ENCODE measurements around the gene RDH5.

The RDH5 gene

DNA sequence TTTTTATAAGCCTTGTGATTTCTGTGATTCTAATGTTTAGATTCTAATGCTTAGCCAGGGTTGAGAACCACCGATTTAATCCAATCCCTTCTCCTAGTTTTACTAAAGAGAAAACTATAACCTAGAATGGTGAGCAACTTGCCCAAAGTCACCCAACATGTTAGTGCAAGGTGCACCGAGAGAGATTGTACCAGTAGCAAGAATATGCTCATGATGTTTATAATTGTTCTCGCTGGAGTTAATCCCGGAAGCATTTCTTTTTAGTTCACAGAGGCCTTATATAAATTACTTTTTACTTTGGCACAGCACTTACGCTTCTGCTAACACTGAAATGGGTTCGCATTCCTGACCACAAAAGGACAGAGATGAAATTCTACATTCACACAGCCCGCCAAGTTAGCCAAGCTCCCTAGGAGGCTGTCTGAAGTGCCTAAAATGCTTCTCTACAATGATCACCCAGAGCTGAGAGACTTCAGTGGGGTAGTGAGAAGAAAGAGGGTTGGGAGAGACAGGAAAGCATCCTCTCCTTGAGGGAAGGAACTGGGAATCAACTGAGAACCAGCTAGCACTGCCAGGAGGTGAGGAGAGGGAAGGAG is 4.9 kb upstream of the RDH5 start:
- DNase-seq: no peak

DNA sequence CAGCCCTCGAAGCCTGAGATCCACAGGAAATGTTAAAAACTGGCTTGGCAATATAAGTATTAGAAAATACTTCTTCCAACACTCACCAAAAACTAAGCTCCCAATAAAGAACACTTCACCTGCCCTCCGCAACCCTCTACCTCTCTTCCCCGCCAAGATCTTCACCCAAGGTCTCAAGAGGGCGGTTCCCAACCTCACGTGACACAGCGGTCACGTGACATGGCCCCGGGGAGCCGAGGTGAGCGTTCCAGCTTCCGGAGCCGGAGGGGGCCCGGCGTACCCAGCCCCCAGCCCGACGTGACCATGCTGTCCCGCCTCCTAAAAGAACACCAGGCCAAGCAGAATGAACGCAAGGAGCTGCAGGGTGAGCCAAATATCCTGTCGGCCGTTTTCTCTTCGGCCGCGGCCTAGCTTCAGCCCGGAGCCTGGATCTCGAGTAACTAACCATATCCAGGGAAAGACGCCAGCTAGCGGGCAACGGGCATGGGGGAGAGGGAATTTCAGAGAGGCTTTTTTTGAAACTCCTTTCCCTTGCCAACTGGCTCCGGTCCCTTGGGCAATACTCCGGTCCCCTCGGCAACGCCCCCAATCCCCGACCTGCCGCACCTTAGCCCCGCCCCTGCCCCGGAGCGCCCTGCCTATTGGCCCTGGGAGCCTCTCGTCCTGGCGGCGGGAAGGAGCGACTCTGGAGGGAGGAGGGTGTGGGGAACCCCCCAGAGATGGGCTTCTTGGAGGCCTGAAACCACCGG is 4.2 kb upstream of the RDH5 start, which contains the start of gene BLOC1S1:
Gene BLOC1S1 (plus strand): TSS at position 214 of the 749 bp plus-strand sequence. CDS start 6 bp downstream, at position 220.
- DNase-seq: peak; percentile 37

DNA sequence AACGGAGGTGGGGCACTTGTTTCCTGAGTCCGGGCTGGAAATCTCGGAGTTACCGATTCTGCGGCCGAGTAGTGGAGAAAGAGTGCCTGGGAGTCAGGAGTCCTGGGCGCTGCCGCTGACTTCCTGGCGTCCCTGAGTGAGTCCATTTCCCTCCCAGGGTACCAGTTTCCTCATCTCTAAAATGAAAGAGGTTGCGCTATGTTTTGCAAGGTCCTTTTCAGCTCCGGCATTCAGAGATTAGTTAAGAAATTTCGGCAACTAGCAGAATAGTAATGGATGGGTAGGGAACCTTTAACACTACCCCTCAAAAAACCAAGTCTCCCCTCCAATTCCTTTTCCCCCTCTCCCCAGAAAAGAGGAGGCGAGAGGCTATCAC is 3.6 kb upstream of the RDH5 start:
- no peak for DNase-seq

DNA sequence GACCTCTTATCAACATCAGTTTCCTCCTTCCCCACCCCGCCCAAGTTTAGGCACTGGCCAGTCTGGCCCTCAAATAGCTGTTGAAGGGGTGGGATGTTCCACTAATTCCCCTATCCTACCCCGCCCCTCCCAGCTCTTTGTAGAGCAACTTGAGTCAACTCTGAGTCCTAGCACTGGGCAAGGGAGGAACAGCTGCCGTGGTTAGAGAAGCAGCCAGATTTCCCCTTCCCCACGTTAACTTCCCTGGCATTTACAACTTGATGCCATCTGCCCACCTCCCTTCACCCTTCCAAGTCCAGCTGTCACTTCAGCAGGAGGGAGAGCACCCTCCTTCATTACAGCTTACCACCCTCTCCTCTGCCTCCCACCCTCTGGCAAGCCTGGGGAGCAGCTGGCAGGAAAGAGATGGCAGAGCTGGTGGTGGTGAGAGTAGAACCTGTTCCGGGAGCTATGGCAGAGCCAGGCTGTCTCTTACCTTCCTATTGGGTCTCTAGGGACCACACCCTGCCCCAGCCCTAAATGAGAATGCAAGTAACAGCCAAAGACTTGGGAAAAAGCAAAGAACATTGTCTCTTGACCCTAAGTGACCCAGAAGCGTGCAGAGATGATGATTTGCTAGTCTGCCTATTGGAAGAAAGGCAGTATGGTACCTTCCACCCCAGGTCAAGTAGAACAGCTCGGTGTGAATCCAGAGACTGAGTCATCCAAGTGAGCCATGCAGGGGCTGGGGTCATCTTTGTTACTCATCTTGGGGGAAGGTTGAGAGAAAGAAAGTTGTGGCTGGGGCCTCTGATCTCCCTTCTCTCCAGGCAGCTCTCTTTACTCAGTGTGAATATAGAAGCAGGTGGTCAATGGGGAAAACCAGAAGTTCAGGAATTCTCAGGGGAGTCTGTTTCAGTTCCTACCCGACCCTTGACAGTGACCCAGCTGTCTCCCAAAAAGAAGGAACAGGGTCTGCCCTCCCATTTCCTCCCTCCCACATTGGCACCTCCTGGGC is 2.9 kb upstream of the RDH5 start:
- no peak for DNase-seq

DNA sequence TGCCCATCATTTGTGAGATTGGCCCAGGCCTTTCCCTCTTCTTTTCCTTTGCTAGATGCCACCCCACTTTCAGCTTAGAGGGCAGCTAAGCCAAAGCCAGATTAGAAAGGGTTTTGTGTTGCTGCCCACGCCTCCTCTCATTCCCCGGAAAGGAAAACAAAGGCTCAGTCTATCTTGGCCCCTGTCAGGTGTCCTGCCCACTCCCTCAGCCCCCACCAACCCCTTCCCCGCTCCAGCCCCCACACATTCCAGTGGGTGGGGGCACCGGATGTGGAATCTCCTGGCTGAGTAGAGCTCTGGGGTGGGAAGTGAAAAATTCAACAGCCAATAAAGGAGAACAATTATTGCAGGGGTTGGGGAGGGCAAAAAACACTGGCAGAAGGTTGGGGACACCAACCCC is 2.2 kb upstream of the RDH5 start:
- DNase-seq: no peak

DNA sequence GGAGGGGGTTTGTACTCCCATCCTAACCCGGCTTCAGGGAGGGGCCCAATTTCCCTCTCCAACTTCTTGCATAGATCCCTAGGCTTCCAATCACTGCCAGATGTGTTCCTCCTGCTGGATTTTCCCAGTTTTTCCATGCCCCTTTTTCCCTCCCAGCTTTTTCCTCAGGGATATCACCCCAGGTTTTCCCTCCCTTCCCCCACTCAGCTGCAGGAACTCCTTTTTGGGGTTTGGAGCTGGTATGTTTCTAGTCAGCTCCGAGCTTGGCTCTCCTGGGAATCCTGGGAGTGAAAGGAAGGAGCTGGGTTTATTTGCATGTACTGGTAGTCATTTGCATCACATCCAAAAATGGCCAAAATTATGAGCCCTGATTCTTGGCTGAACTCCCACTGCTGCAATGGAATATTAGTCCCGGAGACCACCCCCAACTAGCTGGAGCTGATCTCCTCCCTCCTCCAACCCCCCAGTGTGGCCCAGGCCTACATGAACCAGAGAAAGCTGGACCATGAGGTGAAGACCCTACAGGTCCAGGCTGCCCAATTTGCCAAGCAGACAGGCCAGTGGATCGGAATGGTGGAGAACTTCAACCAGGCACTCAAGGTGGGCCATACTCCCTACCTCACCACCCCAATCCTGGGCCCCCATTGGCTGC is 1.4 kb upstream of the RDH5 start:
- no peak for DNase-seq

DNA sequence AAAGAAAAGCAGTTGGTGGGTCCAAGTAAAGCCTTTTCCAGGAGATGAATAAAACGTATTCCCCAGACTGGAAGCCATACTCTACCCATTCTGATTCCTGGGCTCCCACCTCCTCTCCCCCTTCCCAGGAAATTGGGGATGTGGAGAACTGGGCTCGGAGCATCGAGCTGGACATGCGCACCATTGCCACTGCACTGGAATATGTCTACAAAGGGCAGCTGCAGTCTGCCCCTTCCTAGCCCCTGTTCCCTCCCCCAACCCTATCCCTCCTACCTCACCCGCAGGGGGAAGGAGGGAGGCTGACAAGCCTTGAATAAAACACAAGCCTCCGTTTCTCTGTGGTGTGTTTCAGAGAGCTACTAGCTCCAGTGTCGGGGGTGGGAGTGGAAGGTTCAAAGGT is 822 bp upstream of the RDH5 start:
- DNase-seq: no peak

DNA sequence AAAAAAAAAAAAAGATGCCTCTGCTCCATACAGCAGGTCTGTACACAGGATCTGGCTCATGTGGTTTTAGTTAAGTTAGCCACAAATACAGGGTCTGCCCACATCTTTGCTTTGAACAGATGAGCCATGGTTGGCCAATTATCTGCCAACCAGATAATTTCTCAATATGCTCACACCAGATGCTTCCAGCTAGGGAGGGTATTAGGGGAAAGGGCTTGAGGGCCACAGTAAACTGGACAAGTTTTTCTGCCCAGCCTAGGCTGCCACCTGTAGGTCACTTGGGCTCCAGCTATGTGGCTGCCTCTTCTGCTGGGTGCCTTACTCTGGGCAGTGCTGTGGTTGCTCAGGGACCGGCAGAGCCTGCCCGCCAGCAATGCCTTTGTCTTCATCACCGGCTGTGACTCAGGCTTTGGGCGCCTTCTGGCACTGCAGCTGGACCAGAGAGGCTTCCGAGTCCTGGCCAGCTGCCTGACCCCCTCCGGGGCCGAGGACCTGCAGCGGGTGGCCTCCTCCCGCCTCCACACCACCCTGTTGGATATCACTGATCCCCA is 776 bp downstream of the RDH5 start:
- no peak for DNase-seq

DNA sequence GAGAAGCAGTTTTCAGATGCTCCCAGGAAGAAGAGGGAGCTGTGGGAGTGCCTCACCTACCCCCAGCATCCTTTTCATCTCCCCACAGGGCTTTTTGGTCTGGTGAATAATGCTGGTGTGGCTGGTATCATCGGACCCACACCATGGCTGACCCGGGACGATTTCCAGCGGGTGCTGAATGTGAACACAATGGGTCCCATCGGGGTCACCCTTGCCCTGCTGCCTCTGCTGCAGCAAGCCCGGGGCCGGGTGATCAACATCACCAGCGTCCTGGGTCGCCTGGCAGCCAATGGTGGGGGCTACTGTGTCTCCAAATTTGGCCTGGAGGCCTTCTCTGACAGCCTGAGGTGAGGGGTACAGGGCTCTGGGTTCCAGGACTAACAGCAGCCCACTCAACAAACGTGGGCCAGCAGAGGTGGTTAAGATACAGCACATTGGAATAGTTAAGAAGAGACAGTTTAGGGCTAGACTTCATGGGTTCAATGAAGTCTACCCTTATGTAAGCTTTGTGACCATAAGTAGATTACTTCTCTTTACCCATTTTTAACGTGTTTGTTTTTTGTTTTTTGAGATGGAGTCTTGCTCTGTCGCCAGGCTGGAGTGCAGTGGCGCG is 1.5 kb downstream of the RDH5 start:
- no peak for DNase-seq

DNA sequence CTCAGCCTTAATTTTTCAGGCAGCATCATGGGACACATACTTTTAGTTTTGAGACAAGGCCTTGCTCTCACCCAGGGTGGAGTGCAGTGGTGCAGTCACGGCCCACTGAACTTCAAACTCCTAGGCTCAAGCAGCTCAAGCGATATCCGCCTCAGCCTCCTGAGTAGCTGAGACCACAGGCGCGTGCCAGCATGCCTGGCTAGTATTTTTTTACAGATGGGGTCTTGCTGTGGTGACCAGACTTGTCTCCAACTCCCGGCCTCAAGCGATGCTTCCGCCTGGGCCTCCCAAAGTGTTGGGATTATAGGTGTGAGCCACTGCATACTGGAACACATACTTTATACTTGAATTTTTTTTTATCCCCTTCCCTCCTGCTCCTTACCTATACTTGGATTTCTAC is 2.8 kb downstream of the RDH5 start:
- no peak for DNase-seq

DNA sequence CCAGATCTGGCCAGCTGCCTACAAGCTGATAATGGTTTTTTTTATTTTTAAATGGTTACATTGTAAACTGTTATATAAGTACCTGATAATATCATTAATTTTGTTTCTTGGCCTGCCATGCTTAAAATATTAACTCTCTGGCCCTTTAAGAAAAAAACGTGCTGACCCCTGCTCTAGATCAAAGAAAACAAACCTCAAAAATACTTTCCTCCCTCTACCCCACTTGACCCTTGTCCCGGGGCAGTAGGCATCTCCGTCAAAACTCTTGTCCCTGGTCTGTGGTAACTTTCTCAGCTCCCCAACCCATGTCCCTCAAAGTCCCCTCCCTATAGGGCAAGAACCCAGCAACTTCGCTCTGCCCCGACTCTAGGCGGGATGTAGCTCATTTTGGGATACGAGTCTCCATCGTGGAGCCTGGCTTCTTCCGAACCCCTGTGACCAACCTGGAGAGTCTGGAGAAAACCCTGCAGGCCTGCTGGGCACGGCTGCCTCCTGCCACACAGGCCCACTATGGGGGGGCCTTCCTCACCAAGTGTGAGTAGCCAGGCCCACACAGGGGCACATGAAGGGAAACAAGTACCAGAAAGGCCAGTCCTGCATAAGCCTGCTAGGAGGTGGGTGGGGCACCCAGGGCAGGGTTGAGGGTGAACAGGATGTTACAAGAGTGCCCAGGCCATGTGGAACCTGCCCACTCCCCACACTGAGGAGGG is 3.5 kb downstream of the RDH5 start:
- DNase-seq: no peak

DNA sequence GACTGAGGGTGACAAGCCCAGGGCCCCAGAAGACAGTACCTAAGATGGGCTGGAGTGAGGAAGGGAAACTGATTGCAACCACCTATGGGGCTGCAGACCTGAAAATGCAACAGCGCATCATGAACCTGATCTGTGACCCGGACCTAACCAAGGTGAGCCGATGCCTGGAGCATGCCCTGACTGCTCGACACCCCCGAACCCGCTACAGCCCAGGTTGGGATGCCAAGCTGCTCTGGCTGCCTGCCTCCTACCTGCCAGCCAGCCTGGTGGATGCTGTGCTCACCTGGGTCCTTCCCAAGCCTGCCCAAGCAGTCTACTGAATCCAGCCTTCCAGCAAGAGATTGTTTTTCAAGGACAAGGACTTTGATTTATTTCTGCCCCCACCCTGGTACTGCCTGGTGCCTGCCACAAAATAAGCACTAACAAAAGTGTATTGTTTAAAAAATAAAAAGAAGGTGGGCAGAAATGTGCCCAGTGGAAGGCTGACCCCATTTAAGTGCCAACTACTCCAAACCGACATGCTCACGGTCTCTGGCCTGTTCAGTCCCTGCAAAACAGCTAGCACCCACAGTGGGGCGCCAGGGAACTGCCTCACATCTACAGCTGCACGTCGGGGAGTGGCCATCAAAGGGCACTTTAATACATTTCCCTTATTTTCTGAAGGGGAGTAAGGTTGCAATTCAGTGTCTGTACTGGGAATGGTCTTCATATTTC is 4.2 kb downstream of the RDH5 start:
- no peak for DNase-seq

DNA sequence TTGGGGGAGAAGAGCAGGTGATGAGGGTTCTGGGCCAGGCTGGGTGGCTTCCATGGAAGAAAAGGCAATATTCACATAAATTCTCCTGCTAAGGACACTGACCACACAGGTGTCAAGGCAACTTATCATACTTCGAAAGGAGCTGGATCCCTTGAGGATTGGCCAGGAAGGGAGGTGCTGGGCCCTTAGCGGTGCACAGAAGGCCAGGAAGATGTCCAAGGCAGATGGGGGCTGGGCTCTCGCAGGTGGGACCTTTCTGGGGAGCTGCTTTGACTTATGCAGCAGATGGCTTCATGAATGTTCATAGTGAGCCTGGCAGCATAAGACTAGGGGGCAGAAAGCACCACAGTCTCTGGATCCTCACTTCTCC is 4.7 kb downstream of the RDH5 start:
- no peak for DNase-seq

DNA sequence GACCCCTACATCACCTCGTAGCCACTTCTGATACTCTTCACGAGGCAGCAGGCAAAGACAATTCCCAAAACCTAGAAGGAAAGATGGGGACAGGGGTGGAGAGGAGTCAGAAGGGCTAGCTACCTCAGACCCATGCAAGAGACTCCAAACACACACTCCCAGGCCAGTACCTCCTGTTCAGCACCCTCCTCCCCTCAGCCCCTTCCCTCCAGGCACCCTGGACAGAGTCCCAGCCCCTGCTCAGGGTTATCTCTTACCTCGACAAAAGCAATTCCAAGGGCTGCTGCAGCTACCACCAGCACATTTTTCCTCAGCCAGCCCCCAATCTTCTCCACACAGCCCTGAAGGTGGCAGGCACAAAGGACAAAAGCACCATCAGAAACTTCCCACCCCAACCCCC is 5.4 kb downstream of the RDH5 start:
- no peak for DNase-seq

DNA sequence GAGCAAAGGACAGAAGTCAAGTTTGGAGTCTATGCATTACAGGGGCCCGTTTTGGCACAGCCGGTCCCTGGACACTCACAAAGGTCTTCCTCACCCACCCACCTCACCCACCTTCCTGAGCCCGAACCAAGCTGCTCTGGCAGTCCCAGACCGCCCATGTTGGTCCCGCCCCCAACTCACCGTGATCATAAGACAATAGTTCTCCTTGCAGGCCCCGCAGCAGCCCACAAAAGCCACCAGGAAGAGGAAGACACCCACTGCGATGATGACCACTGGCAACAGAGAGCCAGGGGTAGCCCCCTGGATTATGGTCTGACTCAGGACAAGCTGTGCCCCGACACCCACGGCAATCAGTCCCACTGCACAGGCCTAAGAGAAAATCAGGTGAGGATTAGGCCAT is 6.8 kb downstream of the RDH5 start:
- DNase-seq: no peak

DNA sequence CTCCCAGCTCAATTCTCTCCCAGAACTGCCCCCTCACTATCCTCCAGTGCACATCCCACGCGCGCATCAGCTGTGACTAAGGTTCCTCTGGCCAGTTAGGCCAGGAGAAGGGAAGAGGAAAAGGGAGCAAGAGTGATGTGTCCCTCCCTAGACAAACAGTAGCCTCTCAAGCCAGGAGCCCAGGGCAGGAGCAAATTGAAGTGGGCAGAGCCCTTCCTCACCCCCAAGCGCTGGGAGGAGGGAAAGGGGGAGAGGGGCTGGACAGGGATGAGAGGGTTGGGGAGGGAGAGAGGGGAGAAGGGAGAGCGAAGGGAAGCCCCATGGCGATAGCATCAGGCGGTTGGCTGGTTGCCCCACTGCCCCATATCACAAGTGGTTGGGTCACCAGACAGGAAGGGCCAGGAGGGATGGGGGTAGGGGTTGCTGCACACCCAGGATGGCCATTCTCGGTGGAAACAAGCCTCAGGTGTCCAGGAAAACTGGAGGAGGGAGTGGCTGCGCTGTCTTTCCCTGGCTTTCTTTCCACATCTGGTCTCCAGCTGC is 7.5 kb downstream of the RDH5 start:
- no peak for DNase-seq

DNA sequence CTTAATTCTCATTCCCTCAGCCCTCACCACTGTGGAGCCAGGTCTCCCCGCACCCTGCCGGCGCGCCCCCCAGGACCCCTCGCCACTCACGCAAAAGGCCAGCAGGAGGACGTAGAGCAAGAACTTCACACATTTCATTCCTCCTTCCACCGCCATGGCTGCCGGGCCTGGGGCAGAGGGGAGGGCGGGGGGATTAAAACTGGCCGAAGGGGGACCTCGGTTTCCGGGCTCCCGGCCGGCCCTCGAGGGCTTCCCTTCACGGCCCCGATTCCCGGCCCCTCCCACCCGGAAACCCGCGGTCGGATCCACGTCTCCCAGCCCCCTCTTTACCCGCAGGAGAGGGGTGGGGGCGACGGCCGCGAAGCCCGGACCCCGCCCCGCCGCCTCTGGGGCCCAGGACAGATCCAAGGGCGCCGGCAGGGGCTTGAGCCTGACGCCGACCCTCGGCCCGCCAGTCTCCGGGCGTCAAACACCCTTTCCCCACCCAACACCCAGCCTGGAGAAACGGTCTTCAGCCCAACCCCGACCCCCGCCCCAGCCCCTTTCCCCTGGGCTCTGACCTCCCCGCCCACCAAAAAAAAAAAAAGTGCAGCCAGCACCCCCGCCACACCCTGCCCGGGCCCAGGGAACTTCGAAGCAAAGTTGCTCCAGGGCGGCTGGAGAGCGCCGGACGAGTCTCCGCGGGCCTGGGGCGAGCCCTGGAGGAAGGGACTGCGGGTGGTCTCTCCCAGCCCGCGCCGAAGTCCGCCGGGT is 8.2 kb downstream of the RDH5 start:
- DNase-seq: no peak

DNA sequence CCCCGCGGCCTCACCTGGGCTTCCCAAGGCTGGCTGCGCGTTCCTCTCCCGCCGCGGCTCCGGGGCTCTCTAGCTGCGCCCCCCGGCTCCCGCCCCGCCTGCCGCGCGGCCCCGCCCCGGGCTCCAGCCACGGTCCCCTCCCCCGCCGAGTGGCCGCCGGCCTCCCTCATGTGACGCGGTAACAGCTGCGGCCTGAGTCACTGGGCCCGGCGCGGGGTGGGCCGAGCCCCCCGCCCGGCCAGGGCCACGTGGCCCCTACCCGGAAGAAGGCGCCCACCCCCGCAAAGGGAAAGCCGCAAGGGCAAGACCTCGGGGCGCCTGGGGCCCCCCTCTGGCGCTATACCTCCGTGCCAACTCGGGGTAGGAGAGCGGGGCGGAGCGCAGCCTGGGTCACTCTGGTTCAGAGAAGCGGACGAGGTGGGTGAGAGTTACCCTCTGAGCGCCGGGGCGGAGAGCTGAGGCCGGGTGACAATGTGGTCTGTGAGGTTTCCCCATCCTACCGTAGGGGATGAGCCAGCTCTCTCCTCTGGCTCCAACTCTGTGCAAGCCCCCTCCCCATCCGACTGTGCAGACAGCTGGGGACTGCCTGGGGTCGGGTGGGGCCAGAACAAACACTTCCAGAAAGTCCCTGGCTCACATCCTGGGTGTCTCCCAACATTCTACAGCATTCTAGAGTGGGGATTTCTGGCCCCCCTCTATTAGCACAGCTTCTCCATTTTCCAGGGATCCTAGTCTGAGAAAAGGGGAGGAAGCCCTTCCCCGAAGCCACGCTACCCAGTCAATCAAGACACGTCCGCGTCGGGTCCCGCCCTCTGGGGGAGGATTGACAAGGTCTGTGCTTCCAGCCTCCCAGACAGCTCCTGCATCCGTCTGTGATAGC is 9.0 kb downstream of the RDH5 start, which contains the start of gene CD63:
Gene CD63 (minus strand): TSS at position 71 of the 880 bp plus-strand sequence. CDS start 668 bp downstream, outside the sequence.
- peak; percentile 33 for DNase-seq

All from NCI-H1436 treated with DMSO at 0.1 percent for 48 hours (cell line).